SU-DHL-6 (cell line): Measurements from ENCODE around the gene ATG4C.

Experiments
- H2AFZ ChIP-seq: fragments of 200-600 bp; sonication (generic); 2 replicates; pipeline ENCODE4 v1.6.1; 2014; ENCODE audit warnings: low read depth, mild to moderate bottlenecking, moderate library complexity, mixed read lengths, antibody characterized with exemption, low read length; ENCODE audit not compliant: severe bottlenecking
- H3F3A ChIP-seq: fragments of 200-600 bp; shearing (Covaris generic); 2 replicates; pipeline ENCODE4 v1.6.0; 2016; ENCODE audit warnings: antibody characterized with exemption, mild to moderate bottlenecking; ENCODE audit not compliant: insufficient read depth
- H3K27ac ChIP-seq: fragments of 200-600 bp; sonication (generic); 2 replicates; pipeline ENCODE4 v1.5.1; 2016; ENCODE audit warnings: low read depth, mild to moderate bottlenecking, low read length, moderate library complexity, mixed read lengths
- H3K27me3 ChIP-seq: fragments of 200-600 bp; sonication (generic), shearing (Covaris generic); 2 replicates; pipeline ENCODE4 v1.6.0; 2014; ENCODE audit warnings: mild to moderate bottlenecking, low read length
- H3K36me3 ChIP-seq: fragments of 200-600 bp; sonication (generic); 2 replicates; pipeline ENCODE4 v1.6.1; 2014; ENCODE audit warnings: mild to moderate bottlenecking, low read length, mixed read lengths
- H3K4me2 ChIP-seq: fragments of 300-600, 200-600 bp; shearing (Covaris generic), sonication (generic); 2 replicates; pipeline ENCODE4 v1.6.0; 2014; ENCODE audit warnings: low read length, low read depth, mild to moderate bottlenecking; ENCODE audit not compliant: poor library complexity, severe bottlenecking
- H3K4me3 ChIP-seq: fragments of 200-600 bp; sonication (generic); 2 replicates; pipeline ENCODE4 v1.5.1; 2014; ENCODE audit warnings: antibody characterized with exemption, low read length, mild to moderate bottlenecking, mixed read lengths; ENCODE audit not compliant: insufficient read depth, poor library complexity, severe bottlenecking
- H3K79me2 ChIP-seq: fragments of 200-600 bp; sonication (generic); 2 replicates; pipeline ENCODE4 v1.6.1; 2014; ENCODE audit warnings: mild to moderate bottlenecking, low read length, moderate library complexity; ENCODE audit not compliant: insufficient read depth
- H3K9ac ChIP-seq: fragments of 200-600 bp; sonication (generic); 2 replicates; pipeline ENCODE4 v1.7.0; 2014; ENCODE audit warnings: mild to moderate bottlenecking, low read length
- H3K9me2 ChIP-seq: fragments of 200-600 bp; sonication (generic); replicated peaks from 2 replicates; pipeline ENCODE4 v1.6.1; 2014; ENCODE audit warnings: low read length; ENCODE audit not compliant: insufficient read depth
- H3K9me3 ChIP-seq: fragments of 200-600 bp; sonication (generic); 2 replicates; pipeline ENCODE4 v1.6.1; 2014; ENCODE audit warnings: low read length, mixed read lengths; ENCODE audit not compliant: insufficient read depth
- H4K20me1 ChIP-seq: fragments of 200-600 bp; sonication (generic); 2 replicates; pipeline ENCODE4 v1.6.1; 2014; ENCODE audit warnings: low read depth, mild to moderate bottlenecking, antibody characterized with exemption, low read length, moderate library complexity, mixed read lengths
- CTCF ChIP-seq: fragments of 200-600 bp; sonication (generic); IDR thresholded peaks from one replicate; pipeline ENCODE4 v1.5.1; 2017; ENCODE audit warnings: antibody characterized with exemption, mild to moderate bottlenecking, low read length, moderate library complexity; ENCODE audit not compliant: insufficient read depth, poor library complexity, severe bottlenecking
- EZH2phosphoT487 ChIP-seq: fragments of 200-600 bp; sonication (generic), shearing (Covaris generic); conservative IDR thresholded peaks from 2 replicates; pipeline ENCODE4 v1.6.1; 2018; ENCODE audit warnings: mild to moderate bottlenecking, antibody characterized with exemption, low read length, moderate library complexity, mixed read lengths

The ATG4C gene

GRCh38 chr1:62774006-62774405, 9.9 kb upstream of the ATG4C start:
- no peaks in the 10 kb centered on the region for H3K27me3 ChIP-seq
- H3K9me3 ChIP-seq: no peaks in the 10 kb centered on the region
- H4K20me1 ChIP-seq: no peaks in the 10 kb centered on the region
- TF ChIP-seq EZH2phosphoT487 (no peak), CTCF (no peak)
- H3K79me2 ChIP-seq: no peaks in the 10 kb centered on the region
- H3K27ac ChIP-seq: no peak overlapping the region
- no peak overlapping the region for H2AFZ ChIP-seq
- no peak overlapping the region for H3K4me2 ChIP-seq
- H3K9ac ChIP-seq: no peak overlapping the region
- H3K9me2 ChIP-seq: no peaks in the 10 kb centered on the region
- no peak overlapping the region for H3K4me3 ChIP-seq
- H3K36me3 ChIP-seq: no peaks in the 10 kb centered on the region
- no peaks in the 10 kb centered on the region for H3F3A ChIP-seq

GRCh38 chr1:62774971-62775595, 8.8 kb upstream of the ATG4C start:
- Histone ChIP-seq H3K4me3 (no peak overlapping the region), H3K9me3 (no peaks in the 10 kb centered on the region), H3K79me2 (no peaks in the 10 kb centered on the region), H4K20me1 (no peaks in the 10 kb centered on the region), H3K27me3 (no peaks in the 10 kb centered on the region), H3F3A (no peaks in the 10 kb centered on the region), H3K9ac (no peak overlapping the region), H3K4me2 (no peak overlapping the region), H2AFZ (no peak overlapping the region), H3K27ac (no peak overlapping the region), H3K36me3 (no peaks in the 10 kb centered on the region), H3K9me2 (no peaks in the 10 kb centered on the region)
- TF ChIP-seq CTCF (no peak), EZH2phosphoT487 (no peak)

GRCh38 chr1:62778208-62778607, 5.7 kb upstream of the ATG4C start:
- Histone ChIP-seq H2AFZ (no peak overlapping the region), H3K4me3 (no peak overlapping the region), H3K27me3 (no peaks in the 10 kb centered on the region), H3K36me3 (no peaks in the 10 kb centered on the region), H3K9me2 (no peaks in the 10 kb centered on the region), H3F3A (peaks cover 7% of the 10 kb centered on the region; the same call in 1 of the 2 replicates), H3K79me2 (no peaks in the 10 kb centered on the region), H3K27ac (no peak overlapping the region), H4K20me1 (no peaks in the 10 kb centered on the region), H3K4me2 (no peak overlapping the region), H3K9ac (no peak overlapping the region), H3K9me3 (no peaks in the 10 kb centered on the region)
- TF ChIP-seq EZH2phosphoT487: no peak
- no peak for TF ChIP-seq CTCF
